GM12891 (cell line): ENCODE results near the gene GRIK2.

Source experiments
- PAX5 ChIP-seq: IDR thresholded peaks from 2 replicates; pipeline ENCODE4 v1.6.1; 2011; ENCODE audit warnings: low read length, moderate library complexity, mild to moderate bottlenecking; ENCODE audit not compliant: insufficient read depth, severe bottlenecking
- POLR2A ChIP-seq: IDR thresholded peaks from 2 replicates; pipeline ENCODE4 v1.6.1; 2011; ENCODE audit warnings: low read depth, low read length, control low read depth
- POU2F2 ChIP-seq: IDR thresholded peaks from 2 replicates; pipeline ENCODE4 v1.6.1; 2011; ENCODE audit warnings: low read depth, mild to moderate bottlenecking, control low read depth, low read length, moderate library complexity
- TAF1 ChIP-seq: IDR thresholded peaks from 2 replicates; pipeline ENCODE4 v1.6.1; 2011; ENCODE audit warnings: low read depth, low read length, control low read depth

DNA sequence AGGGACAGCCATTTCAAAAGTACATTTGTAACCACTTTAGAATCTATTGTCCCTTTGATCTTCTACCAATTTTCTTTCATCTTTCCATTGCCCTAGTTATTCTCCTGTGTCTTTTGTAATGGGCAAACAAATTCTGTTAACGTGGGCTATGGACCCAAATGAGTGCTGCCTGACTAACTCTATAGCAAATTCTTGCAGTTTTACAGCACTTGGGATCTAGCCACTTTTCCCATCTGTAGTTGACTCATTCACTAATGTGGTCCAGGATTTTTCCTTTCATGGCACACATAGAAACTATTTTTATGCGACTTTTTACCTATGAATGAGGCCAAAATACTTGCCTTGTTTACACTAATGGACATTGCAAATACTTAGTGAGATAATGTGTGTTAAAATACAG lies 52.0 kb downstream of the GRIK2 start:
- no peak for TF ChIP-seq PAX5
- no peak for TF ChIP-seq TAF1
- TF ChIP-seq POLR2A = no peak
- TF ChIP-seq POU2F2 = no peak
